HG02852 (cell line): Measurements from ENCODE around the gene IRAK1.
A peak's percentile ranks its signal among the peaks of the same experiment; 100 is the strongest.

Experiments used
- ATAC-seq: cut with Tn5 transposase; IDR thresholded peaks from one replicate; pipeline ENCODE4 v1.9.1; 2021; ENCODE audit warnings: mild to moderate bottlenecking, moderate library complexity; ENCODE audit not compliant: unreplicated experiment

Gene IRAK1

GRCh38 chrX:153972368-153973126, 47.2 kb downstream of the IRAK1 start, which contains the start of gene TMEM187:
Gene TMEM187 (plus strand): TSS chrX:153972754. CDS start chrX:153982063, 9,309 bp downstream.
- peak; percentile 57 for ATAC-seq

- ATAC-seq = peak; percentile 48
Observed at GRCh38 chrX:153971450-153972367, 48.0 kb downstream of the IRAK1 start, which contains the start of gene HCFC1. Gene HCFC1 (minus strand): TSS chrX:153971818. CDS start chrX:153970840, 978 bp downstream.

- peak; percentile 42 for ATAC-seq
Observed at GRCh38 chrX:153971124-153971449, 48.6 kb downstream of the IRAK1 start.

GRCh38 chrX:153970357-153971123, 49.2 kb downstream of the IRAK1 start:
- peak; percentile 8 for ATAC-seq

GRCh38 chrX:153969904-153970356, 49.8 kb downstream of the IRAK1 start:
- no peak for ATAC-seq

- ATAC-seq = no peak
Observed at GRCh38 chrX:153969125-153969903, 50.4 kb downstream of the IRAK1 start.

GRCh38 chrX:153968754-153969124, 51.0 kb downstream of the IRAK1 start:
- ATAC-seq = no peak

GRCh38 chrX:153968255-153968654, 51.4 kb downstream of the IRAK1 start:
- ATAC-seq = no peak

GRCh38 chrX:153967536-153968224, 52.0 kb downstream of the IRAK1 start:
- no peak for ATAC-seq

- no peak for ATAC-seq
Observed at GRCh38 chrX:153966841-153967535, 52.7 kb downstream of the IRAK1 start.

- no peak for ATAC-seq
Observed at GRCh38 chrX:153966283-153966688, 53.4 kb downstream of the IRAK1 start.

- ATAC-seq = no peak
Observed at GRCh38 chrX:153965406-153965805, 54.3 kb downstream of the IRAK1 start.

- ATAC-seq = no peak
Observed at GRCh38 chrX:153964105-153964504, 55.6 kb downstream of the IRAK1 start.

GRCh38 chrX:153963546-153963945, 56.2 kb downstream of the IRAK1 start:
- no peak for ATAC-seq

GRCh38 chrX:153961292-153961691, 58.4 kb downstream of the IRAK1 start:
- no peak for ATAC-seq

- no peak for ATAC-seq
Observed at GRCh38 chrX:153960786-153961185, 58.9 kb downstream of the IRAK1 start.
